C4-2B (cell line): ENCODE results near the gene FBL.
"Not testable (repeated sequence)": the region's sequence is repeated elsewhere in the genome, so short reads cannot be mapped to it uniquely, and the experiment has no call there.

ENCODE experiments used
- CTCF ChIP-seq: fragments of 450-650 bp; conservative IDR thresholded peaks from 2 replicates; pipeline ENCODE4 v1.5.1; 2017; ENCODE audit warnings: mild to moderate bottlenecking
- ZFX ChIP-seq: fragments of 450-650 bp; IDR thresholded peaks from 2 replicates; pipeline ENCODE4 v1.6.1; 2017

- TF ChIP-seq CTCF, ZFX: not testable (repeated sequence)
These were observed 43.9 kb upstream of the FBL start for GRCh38 chr19:39889872-39890754.
